RWPE2 (cell line): ENCODE results near the gene SSR2.

Experiments
- ATAC-seq: fragments of 200-7000 bp; cut with Tn5 transposase; 3 replicates; pipeline ENCODE4 v1.9.1; 2021; ENCODE audit warnings: low read depth
- DNase-seq: peaks from one replicate; pipeline ENCODE4 v3.0.0-alpha.2; 2020; ENCODE audit warnings: low spot score
- H3K27ac ChIP-seq: fragments of 450-650 bp; 2 replicates; pipeline ENCODE4 v1.5.1; 2017; ENCODE audit warnings: mild to moderate bottlenecking; ENCODE audit not compliant: poor library complexity, severe bottlenecking
- H3K27me3 ChIP-seq: fragments of 250-450 bp; sonication (Bioruptor Pico); 2 replicates; pipeline ENCODE4 v1.5.1; 2021; ENCODE audit warnings: mild to moderate bottlenecking, moderate library complexity; ENCODE audit not compliant: insufficient read depth, poor library complexity, severe bottlenecking
- H3K36me3 ChIP-seq: fragments of 250-450 bp; sonication (Bioruptor Pico); 2 replicates; pipeline ENCODE4 v1.5.1; 2020; ENCODE audit warnings: low read depth, mild to moderate bottlenecking, moderate library complexity
- H3K4me1 ChIP-seq: fragments of 250-450 bp; sonication (Bioruptor Pico); 2 replicates; pipeline ENCODE4 v1.5.1; 2021; ENCODE audit warnings: mild to moderate bottlenecking, moderate library complexity; ENCODE audit not compliant: insufficient read depth, poor library complexity, severe bottlenecking
- H3K4me3 ChIP-seq: fragments of 250-450 bp; sonication (Bioruptor Pico); 2 replicates; pipeline ENCODE4 v1.5.1; 2021; ENCODE audit warnings: mild to moderate bottlenecking, moderate library complexity; ENCODE audit not compliant: severe bottlenecking
- H3K9me3 ChIP-seq: fragments of 250-450 bp; sonication (Bioruptor Pico); 2 replicates; pipeline ENCODE4 v1.5.1; 2021; ENCODE audit warnings: mild to moderate bottlenecking, moderate library complexity; ENCODE audit not compliant: severe bottlenecking
- CTCF ChIP-seq: fragments of 450-650 bp; IDR thresholded peaks from one replicate; pipeline ENCODE4 v1.5.1; 2017; ENCODE audit warnings: mild to moderate bottlenecking, moderate library complexity; ENCODE audit not compliant: poor library complexity, severe bottlenecking

SSR2 gene

DNA sequence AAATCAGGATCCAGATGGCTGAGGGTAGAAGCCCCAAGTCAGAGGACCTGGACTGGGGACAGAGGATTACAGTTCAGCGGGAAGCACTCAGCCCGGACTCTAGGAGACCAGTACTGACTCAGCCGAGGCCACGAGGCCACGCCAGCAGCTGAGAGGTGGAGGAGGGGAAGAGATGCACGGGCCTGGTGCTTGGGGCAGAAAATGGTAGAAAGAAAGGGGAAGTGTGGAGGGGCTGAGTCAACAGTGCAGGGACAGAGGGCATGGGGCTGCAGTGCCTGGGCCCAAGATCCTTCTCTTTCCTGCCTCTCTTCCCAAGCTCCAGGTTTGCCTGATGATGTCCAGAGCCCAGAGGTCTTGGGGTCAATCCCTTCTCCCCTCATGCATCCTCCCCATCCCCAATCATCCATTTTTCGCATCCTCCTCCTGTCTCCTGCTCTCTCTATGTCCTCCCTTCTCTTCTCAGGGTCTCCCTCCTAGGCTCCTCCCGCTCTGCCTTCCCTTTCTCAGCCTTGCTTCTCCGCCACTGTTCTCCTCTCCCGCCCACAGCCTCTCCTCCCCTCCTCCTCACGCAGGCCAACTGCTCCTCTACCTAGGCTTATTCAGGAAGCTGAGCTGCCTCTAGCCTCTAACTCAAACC is 50.1 kb downstream of the SSR2 start:
- no peak for TF ChIP-seq CTCF
- Histone ChIP-seq H3K27me3 (no peaks in the 10 kb centered on the region), H3K9me3 (no peaks in the 10 kb centered on the region), H3K36me3 (peaks cover 96% of the 10 kb centered on the region), H3K4me1 (peaks cover 25% of the 10 kb centered on the region), H3K27ac (peak overlapping the region; percentile 49), H3K4me3 (no peak overlapping the region)
- ATAC-seq (peak; percentile 74), DNase-seq (no peak)

- peaks cover 96% of the 10 kb centered on the region for H3K36me3 ChIP-seq
Observed at GRCh38 chr1:155969377-155969791, 51.4 kb downstream of the SSR2 start.

DNA sequence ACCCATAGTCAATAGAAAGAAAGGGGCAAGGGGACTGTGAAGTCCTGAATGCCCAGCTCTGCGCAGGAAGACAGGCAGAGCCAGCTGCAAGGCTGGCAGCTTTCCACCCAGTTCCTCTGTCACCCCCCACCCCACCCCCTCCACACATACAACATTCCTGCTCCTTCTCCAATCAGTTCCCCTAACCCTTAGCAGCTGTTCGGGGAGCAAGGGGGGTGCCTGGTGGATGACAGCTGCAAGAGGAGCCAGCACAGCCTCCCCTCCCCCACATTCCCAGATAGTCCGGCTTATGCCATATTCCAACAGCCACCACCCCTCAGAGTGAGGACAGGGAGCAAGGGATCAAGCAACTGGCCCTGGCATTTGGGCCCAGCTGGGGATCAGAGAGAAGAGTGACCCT is 52.1 kb downstream of the SSR2 start:
- ATAC-seq (no peak), DNase-seq (no peak)
- Histone ChIP-seq H3K4me3 (no peak overlapping the region), H3K27ac (peak overlapping the region; percentile 49), H3K9me3 (no peaks in the 10 kb centered on the region), H3K4me1 (peaks cover 13% of the 10 kb centered on the region), H3K36me3 (peaks cover 93% of the 10 kb centered on the region), H3K27me3 (no peaks in the 10 kb centered on the region)
- no peak for TF ChIP-seq CTCF

More at GRCh38 chr1:155969377-155969791, 51.4 kb downstream of the SSR2 start:
- no peak for TF ChIP-seq CTCF
- H3K4me3 ChIP-seq: no peak overlapping the region
- H3K27me3 ChIP-seq: no peaks in the 10 kb centered on the region
- peak overlapping the region; percentile 49 for H3K27ac ChIP-seq
- no peaks in the 10 kb centered on the region for H3K9me3 ChIP-seq
- DNase-seq (no peak), ATAC-seq (no peak)
- H3K4me1 ChIP-seq: peaks cover 13% of the 10 kb centered on the region

DNA sequence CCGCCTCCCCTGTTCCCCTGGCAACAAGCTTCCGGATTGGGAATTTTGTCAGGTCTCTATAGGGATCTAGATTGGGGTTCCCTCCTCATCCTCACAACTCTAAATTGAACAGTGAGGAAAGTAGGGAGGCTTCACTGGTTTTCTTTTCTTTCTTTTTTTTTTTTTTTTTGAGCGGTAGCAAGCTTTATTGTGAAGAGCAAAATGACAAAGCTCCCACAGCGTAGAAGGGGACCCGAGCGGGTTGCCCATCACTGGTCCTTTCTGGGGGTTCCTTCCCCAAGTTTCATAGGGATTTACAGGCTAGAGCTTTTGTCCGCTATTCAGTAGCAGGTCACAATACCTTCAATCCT is 52.7 kb downstream of the SSR2 start:
- ATAC-seq (no peak), DNase-seq (no peak)
- no peak for TF ChIP-seq CTCF
- no peaks in the 10 kb centered on the region for H3K27me3 ChIP-seq
- peaks cover 93% of the 10 kb centered on the region for H3K36me3 ChIP-seq
- H3K4me3 ChIP-seq: no peak overlapping the region
- no peaks in the 10 kb centered on the region for H3K9me3 ChIP-seq
- peaks cover 8% of the 10 kb centered on the region for H3K4me1 ChIP-seq
- H3K27ac ChIP-seq: peak overlapping the region; percentile 1

GRCh38 chr1:155967341-155968050 is 53.3 kb downstream of the SSR2 start:
- no peaks in the 10 kb centered on the region for H3K27me3 ChIP-seq
- peaks cover 93% of the 10 kb centered on the region for H3K36me3 ChIP-seq
- DNase-seq (no peak), ATAC-seq (no peak)
- H3K27ac ChIP-seq: peak overlapping the region; percentile 1
- no peak overlapping the region for H3K4me3 ChIP-seq
- no peaks in the 10 kb centered on the region for H3K9me3 ChIP-seq
- H3K4me1 ChIP-seq: peaks cover 10% of the 10 kb centered on the region
- TF ChIP-seq CTCF: no peak
